PC-9 (cell line): ENCODE data around the gene CARTPT.

Experiments used
- EZH2 ChIP-seq: fragments of 200-600 bp; sonication (generic); IDR thresholded peaks from 2 replicates; pipeline ENCODE4 v1.8.0; 2017; ENCODE audit warnings: antibody characterized with exemption, low read depth
- TF ChIP-seq, protein P1 (sequence below): fragments of 200-600 bp; sonication (generic); conservative IDR thresholded peaks from 2 replicates; pipeline ENCODE4 v1.6.1; 2017; ENCODE audit warnings: mixed run types, antibody characterized with exemption, mild to moderate bottlenecking, moderate library complexity

DNA sequence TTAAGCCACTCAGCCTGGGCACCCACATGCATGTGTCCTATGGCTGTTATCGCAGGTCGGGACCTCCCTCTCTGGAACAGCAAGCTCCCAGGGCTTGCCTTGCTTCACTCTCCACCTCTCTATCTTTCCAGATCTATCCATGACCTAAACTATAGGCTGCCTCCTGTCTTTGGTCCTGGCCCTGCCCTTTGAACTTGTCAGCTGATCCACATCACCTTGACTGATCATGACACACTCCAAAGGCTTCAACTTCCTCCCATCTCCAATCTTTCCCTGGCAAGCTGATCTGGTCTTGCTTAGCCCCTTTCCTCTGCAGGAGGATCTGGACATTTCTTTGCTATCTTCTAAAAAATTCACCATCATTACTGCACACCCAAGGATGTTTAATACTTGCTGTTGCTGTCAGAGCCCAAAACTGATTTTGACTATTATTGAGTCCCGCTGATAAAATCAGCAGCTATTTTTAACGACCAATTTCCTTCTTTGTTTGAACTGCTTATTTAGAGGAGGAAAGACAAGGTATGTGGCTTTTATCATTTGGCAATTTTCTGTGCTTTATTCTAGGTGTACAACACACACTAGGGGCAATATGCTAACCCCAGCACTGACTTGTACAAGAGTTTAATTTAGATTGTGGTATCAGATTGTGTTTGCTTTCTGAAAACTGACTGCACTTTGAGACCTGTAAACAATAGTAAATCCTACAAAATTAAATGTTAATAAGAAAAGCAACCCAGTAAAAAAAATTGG lies 33.5 kb downstream of the CARTPT start:
- TF ChIP-seq, protein P1, sequence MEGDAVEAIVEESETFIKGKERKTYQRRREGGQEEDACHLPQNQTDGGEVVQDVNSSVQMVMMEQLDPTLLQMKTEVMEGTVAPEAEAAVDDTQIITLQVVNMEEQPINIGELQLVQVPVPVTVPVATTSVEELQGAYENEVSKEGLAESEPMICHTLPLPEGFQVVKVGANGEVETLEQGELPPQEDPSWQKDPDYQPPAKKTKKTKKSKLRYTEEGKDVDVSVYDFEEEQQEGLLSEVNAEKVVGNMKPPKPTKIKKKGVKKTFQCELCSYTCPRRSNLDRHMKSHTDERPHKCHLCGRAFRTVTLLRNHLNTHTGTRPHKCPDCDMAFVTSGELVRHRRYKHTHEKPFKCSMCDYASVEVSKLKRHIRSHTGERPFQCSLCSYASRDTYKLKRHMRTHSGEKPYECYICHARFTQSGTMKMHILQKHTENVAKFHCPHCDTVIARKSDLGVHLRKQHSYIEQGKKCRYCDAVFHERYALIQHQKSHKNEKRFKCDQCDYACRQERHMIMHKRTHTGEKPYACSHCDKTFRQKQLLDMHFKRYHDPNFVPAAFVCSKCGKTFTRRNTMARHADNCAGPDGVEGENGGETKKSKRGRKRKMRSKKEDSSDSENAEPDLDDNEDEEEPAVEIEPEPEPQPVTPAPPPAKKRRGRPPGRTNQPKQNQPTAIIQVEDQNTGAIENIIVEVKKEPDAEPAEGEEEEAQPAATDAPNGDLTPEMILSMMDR = no peak
- TF ChIP-seq EZH2 = no peak
